ENCODE results near the gene ZNF83.
A peak's percentile ranks its signal among the peaks of the same experiment; 100 is the strongest.
"Not testable (repeated sequence)": the region's sequence is repeated elsewhere in the genome, so short reads cannot be mapped to it uniquely, and the experiment has no call there.

ZNF83 gene

DNA sequence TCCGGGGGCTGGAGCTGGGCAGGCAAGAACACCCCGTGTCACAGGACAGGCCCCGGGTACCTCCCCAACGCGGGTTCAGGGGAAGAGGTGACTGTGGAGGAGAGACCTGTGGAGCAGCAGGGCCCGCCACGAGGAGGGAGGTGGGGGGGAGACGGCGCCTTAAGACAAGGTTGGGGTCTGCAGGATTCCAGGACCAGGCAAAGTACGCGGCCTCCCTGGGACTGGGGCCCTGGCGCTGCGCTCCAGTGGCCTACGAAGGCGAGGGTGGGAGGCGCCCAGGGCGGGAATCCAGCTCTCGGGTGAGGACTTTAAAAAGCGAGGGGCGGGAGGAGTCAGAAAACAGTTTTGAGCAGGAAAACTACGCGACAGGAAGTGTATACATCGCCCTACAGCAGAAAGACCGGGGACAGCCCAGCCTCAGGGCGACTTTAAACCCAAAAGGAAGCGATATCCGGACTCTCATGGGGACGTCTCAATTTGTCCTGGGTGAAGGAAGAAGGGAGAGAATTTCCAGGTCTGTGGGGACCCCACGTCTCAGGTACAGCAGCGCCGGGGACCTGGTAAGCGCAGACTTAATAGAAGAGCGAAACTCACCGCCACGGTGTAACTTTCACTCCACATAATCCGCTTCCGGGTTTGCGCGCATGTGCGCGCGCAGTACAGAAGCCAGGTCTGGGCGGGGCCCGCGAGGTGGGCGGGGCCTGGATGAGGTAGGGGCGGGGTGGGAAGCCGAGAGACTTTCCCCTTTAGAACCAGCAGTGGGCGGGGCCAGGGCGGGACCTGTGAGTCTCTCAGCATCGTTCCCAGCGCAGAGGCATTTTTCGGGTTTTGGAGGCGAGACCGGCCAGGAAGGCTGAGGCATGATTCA lies at the start of gene ZNF83:
ZNF83 (minus strand) TSS at position 638 of the 868 bp plus-strand sequence.
- DNase-seq (ENCODE audit: low read depth) = peak; percentile 90

DNA sequence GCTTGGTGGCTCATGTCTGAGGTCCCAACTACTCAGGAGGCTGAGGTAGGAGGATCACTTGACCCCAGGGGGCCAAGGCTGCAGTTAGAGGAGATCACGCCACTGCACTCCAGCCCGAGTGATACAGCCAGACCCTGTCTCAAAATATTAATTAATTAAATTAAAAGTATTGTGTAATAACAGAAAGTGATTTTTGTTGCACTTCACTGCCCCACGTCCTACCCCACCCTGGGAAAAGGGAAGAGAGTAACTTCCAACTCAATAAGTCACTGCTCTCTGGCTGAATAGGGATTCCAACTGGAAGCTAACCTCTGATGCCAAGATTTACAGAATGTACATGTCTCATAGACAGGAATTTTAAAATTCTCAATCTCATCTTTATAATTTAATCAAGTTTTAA lies 49.5 kb upstream of the ZNF83 start:
- DNase-seq (ENCODE audit: low read depth) = no peak

DNA sequence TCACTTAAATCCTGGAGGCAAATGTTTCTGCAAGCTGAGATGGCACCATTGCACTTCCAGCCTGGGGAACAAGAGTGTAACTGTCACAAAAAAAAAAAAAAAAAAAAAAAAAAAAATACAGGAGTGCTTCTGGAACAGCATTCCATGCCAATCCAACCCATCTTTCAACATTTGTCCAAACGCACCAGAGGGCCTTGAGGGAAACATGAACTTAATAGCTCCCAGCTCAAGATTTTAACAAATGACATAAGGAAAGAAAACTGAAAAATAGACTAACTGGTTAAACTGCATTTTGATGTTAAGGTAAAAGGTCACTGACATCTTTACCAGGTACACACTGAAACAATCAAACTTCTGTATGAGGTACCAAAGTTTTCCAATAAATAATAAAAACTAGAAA lies 47.7 kb upstream of the ZNF83 start:
- no peak for DNase-seq (ENCODE audit: low read depth)

DNA sequence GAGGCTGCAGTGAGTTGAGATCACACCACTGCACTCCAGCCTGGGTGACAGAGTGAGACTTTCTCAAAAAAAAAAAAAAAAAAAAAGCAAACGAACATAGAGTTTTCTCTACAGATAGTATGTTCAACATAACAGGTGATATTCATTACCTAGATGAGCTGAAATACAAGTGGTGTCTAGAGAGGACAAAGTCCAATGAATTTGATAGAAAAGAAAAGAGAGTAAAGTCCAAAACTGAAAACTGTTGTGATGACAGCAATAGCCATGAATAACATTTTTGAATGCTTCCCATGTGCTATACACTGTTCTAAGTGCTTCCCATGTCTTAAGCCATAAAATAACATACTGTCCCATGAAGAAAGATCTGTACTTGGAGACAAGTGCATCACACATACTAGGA lies 43.1 kb upstream of the ZNF83 start:
- DNase-seq (ENCODE audit: low read depth) = not testable (repeated sequence)

DNA sequence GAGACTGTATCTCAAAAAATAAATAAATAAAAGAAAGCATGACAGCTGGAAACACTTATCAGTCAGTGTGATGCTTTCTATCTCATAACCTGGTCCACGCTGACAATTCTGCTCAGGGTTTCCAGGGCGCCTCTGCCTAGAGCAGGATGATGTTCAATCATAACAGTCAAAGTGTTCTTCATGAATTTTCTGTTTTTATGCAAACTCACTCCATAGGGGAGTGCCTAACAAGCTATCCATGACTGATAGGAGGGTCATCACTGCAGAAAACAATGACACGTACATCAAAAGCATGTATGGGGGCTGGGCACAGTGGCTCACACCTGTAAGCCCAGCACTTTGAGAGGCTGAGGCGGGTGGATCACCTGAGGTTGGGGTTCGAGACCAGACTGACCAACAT lies 41.4 kb upstream of the ZNF83 start:
- DNase-seq (ENCODE audit: low read depth) = no peak

DNA sequence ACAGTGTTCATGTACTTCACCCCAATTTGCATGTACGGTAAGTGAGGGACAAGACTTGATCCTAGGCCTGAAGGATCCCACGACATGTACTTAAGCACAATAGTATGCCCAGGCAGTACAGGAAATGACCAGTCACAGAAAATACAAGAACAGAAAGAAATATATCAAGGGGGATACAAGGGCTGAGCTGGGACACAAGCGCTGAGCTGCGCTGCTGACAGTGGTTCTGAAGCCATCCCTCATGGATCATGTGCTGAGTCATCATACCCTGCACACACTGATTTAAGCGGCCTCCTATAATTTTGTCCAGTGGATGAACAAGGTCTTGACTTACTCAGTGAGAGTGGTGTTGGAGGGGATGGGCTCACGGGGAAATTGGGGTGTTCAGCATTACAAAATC lies 37.1 kb upstream of the ZNF83 start:
- DNase-seq (ENCODE audit: low read depth) = not testable (repeated sequence)

DNA sequence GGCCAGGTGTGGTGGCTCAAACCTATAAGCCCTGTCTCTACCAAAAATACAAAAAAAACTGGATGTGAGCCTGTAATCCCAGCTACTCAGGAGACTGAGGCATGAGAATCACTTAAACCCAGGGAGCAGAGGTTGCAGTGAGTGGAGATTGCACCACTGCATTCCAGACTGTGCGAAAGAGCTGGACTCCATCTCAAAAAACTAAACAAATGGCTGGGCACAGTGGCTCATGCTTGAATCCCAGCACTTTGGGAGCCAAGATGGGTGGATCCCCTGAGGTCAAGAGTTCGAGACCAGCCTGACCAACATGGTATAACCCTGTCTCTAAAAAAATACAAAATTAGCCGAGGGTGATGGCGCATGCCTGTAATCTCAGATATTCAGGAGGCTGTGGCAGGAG lies 34.9 kb upstream of the ZNF83 start:
- DNase-seq (ENCODE audit: low read depth) = no peak

DNA sequence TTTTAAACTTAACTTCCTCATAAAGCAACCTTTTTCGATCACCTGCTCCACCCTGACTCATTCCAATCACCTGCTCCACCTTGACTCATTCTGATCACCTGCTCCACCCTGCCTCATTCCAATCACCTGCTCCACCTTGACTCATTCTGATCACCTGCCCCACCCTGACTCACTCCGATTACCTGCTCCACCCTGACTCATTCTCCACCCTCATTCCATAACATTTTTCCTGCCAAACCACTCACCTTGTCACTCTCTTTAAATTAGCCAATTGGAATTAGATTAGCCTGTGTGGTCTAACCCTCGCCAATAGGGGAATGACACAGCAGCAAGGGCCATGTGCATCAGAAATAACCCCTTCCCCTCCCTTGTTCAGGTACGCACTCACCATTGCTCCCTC lies 31.9 kb upstream of the ZNF83 start:
- DNase-seq (ENCODE audit: low read depth) = no peak

DNA sequence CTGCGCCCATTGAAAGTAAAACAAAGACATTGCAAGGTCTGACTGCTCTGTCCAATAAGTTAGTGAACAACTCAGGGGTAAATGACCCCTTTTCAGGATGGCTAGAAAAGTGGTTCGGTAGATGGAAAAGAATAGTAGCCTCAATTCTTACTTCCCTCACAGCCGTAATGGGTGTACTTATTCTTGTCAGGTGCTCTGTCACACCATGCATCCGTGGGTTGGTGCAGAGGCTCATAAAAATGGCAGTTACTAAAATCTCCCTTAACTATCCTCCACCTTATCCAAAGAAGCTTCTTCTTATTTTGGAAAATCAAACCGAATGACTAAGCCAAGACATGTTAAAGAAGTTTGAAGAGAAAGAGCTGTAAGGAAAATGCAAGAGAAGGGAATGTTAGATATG lies 31.4 kb upstream of the ZNF83 start:
- DNase-seq (ENCODE audit: low read depth) = no peak

DNA sequence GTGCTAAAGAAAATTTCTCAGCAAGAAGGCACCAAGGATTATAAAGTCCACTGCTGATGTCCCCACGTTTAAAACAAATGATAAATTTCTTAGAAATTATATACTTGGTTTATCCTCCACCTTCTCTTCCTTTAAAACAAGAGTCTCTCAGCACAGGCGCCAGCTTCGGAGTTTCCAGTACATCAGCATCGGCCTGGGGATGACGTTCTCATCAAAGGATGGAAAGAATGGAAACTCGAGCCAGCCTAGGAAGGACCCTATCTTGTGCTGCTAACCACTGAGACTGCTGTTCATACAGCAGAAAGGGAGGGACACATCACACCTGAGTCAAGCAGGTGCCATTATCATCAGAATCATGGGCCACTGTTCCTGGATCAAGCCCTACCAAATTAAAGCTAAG lies 29.8 kb upstream of the ZNF83 start:
- DNase-seq (ENCODE audit: low read depth) = no peak

DNA sequence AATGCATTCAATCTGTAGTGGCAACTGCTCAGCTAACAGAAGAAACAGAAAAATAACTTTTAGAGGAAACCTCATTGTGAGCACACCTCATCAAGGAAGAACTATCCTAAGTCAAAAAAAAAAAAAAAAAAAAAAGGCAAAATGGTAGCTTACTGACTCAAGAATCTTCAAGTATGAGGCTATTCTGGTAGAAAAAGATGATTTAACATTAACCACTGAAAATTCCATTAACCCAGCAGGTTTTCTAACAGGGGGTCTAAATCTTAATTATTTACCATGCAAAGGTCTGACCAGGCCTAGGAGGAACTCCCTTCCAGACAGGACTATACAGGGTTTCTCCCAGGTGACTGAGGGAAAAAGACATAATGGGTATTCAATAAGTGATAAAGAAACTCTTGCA lies 28.4 kb upstream of the ZNF83 start:
- DNase-seq (ENCODE audit: low read depth) = no peak

DNA sequence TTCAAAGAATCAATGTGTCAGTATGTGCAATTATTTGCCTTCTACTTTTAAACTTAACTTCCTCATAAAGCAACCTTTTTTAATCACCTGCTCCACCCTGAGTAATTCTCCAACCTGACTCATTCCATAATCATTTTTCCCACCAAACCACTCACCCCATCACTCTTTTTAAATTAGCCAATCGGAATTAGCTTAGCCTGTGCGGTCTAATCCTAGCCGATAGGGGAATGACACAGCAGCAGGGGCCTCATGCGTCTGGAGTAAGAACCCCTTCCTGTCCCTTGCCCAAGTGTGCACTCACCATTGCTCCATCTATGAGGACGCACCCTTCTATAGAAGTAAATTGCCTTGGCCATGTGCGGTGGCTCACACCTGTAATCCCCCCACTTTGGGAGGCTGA lies 27.4 kb upstream of the ZNF83 start:
- DNase-seq (ENCODE audit: low read depth) = no peak

DNA sequence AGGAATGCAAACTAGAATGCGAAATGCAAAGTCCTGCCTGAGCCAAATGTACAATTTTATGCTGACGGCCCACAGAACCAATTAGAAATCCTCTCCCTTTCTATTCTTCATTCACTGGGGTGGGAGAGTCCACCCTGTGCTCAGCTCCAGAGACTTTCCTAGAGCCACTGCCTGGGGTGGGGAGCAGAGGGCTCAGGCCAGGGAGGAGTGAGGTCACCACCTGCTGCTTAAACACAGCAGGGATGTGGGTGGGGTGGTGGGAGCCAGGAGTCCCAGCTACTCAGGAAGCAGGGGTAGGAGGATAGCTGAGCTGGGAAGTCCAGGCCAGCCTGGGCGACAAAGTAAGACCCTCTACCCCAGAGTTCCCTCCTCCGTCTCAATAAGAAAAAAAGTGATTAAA lies 26.9 kb upstream of the ZNF83 start:
- DNase-seq (ENCODE audit: low read depth) = no peak

DNA sequence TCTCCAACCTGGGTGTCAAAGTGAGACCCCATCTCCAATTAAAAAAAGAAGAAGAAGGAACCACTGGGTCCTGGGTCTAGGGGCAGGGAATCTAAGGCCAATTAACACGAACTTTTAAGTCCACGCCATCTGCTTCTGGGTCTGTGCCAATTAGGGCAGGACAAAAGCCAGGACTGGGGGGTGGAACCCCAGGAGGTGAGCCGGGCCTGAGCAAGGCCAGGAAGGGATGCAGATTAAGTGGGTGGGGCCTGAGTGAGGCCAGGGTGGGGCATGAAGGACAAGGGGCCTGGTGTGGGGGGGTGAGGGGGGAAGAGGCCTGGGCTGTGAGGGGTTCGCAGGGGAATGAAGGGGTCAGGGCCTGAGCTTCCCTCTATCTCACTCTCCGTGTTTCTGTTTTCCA lies 26.3 kb upstream of the ZNF83 start:
- DNase-seq (ENCODE audit: low read depth) = no peak

DNA sequence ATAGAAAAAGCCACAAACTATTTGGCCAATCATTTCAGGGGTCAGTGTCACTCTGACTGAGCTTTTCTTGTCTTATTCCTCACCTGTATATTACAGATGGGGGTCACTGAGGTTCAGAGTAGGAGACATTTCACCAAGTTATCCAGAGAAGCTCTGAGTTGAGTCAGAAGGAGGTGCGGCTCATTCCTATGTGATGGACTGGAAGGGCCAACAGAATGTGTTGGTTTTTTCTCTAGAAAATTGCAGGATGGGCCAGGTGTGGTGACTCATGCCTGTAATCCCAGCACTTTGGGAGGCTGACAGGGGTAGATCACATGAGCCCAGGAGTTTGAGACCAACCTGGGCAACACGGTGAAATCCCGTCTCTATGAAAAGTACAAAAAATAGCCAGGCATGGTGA lies 24.5 kb upstream of the ZNF83 start:
- no peak for DNase-seq (ENCODE audit: low read depth)

DNA sequence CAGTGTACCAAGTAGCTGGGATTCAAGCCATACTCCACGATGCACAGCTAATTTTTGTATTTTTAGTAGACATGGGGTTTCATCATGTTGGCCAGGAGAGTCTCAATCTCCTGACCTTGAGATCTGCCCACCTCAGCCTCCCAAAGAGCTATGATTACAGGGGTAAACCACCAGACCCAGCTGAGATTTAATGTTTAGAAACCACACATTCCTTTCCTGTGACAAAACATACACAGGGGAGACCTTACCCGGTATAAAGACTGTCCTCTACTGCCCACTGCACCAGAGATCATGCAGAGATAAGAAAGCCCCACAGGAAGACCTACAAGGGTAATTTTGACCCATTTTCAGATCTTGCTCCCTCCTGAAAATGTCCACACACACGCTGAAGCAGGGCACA lies 22.8 kb upstream of the ZNF83 start:
- DNase-seq (ENCODE audit: low read depth) = no peak

DNA sequence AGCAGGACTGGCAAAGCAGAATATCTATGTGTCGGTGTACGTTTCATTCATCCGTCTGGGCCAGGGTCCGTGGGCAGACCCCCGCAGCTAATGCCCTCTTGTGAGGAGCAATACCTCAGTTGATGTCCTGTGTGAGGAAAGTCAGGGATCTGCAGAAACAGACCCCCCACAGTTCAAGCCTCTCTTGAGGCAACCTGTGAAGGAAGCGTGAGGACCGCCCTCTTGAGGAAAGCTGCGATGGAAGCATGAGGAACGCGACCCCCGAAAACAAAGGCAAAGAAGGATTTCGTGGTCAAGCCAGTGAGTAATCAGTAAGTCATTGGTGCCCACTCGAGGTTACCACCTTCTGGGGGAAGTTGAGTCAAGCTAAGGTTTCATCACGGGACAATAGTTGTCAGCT lies 20.9 kb upstream of the ZNF83 start:
- no peak for DNase-seq (ENCODE audit: low read depth)

DNA sequence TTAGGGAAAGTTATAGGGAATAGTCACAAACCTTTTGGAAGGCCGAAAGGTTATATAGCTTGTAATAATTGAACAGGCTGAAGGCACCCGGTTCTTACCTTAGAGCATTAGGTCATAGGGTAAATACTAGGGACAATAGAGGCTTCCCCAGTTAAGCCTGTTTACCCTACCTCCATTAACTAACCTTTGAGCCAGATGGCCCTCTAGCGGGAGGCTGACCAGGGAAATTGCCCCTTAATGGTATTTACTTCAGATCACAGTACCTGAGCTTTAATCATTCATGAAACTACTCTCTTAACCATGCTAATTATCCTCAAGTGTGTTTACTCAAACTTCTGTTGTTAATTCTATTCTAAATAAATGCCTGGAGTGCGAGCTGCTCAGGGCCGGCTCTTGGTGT lies 20.4 kb upstream of the ZNF83 start:
- no peak for DNase-seq (ENCODE audit: low read depth)

DNA sequence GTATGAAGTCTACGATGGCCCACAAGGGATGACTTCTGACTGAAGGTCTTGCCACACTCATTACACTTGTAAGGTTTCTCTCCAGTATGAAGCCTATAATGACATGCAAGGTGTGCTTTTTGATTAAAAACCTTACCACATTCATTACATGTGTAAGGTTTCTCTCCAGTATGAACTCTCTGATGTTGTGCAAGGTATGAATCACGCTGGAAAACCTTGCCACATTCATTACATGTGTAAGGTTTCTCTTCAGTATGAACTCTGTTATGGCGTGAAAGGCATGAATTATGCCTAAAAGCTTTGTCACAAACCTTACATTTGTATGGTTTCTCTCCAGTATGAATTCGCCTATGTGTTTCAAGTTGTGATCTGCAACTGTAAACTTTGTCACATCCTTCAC lies 15.0 kb upstream of the ZNF83 start:
- DNase-seq (ENCODE audit: low read depth) = no peak

DNA sequence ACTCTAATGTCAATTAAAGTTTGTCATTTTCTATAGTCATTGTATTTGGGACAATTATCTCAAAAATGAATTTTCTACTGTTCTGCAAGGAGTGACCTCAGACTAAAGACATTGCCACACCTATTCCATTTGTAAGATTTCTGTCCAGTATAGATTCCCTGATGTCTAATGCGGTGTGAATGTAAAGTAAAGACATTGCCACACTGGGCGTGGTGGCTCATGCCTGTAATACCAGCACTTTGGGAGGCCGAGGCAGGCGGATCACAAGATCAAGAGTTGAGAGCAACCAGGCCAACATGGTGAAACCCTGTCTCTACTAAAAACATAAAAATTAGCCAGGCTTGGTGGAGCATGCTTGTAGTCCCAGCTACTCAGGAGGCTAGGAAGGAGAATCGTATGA lies 13.8 kb upstream of the ZNF83 start:
- DNase-seq (ENCODE audit: low read depth) = no peak

DNA sequence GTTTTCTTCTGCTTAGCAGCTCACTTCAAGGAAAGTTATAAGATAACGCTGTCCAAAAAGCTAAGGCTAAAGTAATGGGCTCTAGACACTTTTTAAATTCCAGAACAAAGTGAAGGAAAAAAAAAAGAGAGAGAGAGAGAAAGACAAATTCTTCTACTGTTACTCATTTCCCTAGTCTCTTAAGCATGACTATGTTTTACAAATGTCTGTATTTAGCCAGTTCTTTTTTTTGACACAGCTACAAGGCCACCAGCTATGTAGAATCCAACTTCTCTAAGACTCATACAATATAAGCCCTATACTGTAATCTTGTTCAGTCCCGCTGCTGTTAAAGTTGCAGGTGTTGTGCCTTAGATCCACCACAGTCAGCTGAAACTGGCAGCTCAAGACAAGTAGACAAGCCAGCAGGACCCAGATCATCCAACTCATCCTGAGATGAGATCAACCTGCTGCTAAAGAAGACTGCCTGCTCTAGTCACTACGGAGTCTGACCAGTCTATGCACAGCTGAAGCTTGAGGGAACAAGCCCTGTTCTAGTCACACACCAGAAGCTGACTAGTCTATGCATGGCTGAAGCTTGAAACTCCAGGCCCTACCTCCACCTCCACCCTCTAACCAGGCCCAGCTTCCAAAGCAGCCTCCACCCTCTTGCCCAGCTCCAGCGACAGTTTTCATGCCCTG lies 10.3 kb upstream of the ZNF83 start:
- no peak for DNase-seq (ENCODE audit: low read depth)

DNA sequence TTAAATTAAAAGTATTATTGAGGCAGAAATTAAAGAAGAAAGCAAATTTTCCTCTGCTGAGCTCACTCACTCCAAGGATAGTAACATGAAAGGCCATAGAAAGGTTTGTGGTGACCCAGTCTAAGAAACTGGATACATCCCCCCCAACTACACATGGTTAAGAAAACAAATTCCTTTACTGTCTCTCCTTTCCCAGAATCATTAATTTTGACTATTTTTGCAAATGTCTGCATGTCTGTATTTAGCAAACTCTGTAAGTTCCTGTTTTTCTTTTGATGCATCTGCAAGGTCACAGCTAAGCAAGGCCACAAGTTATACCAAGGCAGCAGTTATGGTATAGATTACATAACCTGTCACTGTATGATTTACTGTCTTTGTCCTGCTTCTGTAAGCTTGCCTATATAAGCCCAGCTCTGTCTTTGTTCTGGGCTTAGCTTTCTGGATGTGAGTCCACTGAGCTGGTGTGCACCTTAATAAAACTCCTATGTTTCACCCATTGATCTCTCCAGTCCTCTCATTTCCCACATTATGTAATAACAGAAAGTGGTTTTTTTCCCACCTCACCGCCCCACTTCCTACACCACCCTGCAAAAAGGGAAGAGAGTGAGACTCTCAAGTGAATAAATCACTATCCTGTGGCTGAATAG lies 8.5 kb upstream of the ZNF83 start:
- DNase-seq (ENCODE audit: low read depth) = no peak

DNA sequence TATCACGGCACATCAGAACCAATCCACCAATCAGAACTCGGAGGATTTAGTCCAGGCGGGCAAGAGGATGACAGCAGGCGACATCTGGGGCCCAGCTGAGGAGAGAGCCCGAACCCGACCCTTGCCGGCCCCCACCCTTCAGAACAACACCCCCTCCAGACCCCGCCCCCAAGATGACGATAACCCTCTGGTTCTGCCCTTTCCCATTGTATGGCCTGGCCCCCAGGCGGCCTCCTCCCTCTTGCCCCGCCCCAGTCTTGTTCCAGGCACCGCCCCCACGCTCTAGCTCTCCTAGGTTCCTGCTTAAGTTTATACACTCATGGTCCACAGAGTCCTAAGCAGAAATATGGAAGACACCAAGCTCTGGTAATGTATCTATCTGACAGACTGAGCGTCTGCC lies 2.8 kb upstream of the ZNF83 start:
- DNase-seq (ENCODE audit: low read depth) = no peak

Data from T-helper 22 cell (primary cell).